Left lobe of liver (tissue), 2 donors: ENCODE measurements around the gene MPZL1. TPM values are rescaled to one million over a fixed set of nuclear protein-coding genes. Genes with fewer than 3 reads are reported as not detected.
A peak's percentile ranks its signal among the peaks of the same experiment; 100 is the strongest.

Experiments used
- ATAC-seq: fragments of 200-7000 bp; cut with Tn5 transposase; one replicate; pipeline ENCODE4 v1.9.1; 2020; ENCODE audit warnings: mild to moderate bottlenecking, moderate library complexity
- DNase-seq: peaks from one replicate; pipeline ENCODE4 v3.0.0-alpha.2; 2020; ENCODE audit warnings: low spot score
- total RNA-seq: library from RNA; stranded (reverse); gene quantifications from one replicate; pipeline ENCODE4 v1.2.1, GENCODE V29; 2021
- donor health status: DM: no; HTN: no; CAD: no; lungs with moderate emphysema.
- donor health status: DM: no; HTN: yes; CAD: no.

The MPZL1 gene
- total RNA-seq, 1 donor from 2014 or later: 17.8 TPM

- ATAC-seq (no peak), DNase-seq (no peak)
These were observed 52.9 kb downstream of the MPZL1 start for GRCh38 chr1:167774710-167775109.

GRCh38 chr1:167775178-167775577, 53.4 kb downstream of the MPZL1 start:
- no peak for DNase-seq

GRCh38 chr1:167776151-167776550, 54.4 kb downstream of the MPZL1 start:
- ATAC-seq (no peak), DNase-seq (no peak)

More at GRCh38 chr1:167775178-167775577, 53.4 kb downstream of the MPZL1 start:
- ATAC-seq: no peak

DNA sequence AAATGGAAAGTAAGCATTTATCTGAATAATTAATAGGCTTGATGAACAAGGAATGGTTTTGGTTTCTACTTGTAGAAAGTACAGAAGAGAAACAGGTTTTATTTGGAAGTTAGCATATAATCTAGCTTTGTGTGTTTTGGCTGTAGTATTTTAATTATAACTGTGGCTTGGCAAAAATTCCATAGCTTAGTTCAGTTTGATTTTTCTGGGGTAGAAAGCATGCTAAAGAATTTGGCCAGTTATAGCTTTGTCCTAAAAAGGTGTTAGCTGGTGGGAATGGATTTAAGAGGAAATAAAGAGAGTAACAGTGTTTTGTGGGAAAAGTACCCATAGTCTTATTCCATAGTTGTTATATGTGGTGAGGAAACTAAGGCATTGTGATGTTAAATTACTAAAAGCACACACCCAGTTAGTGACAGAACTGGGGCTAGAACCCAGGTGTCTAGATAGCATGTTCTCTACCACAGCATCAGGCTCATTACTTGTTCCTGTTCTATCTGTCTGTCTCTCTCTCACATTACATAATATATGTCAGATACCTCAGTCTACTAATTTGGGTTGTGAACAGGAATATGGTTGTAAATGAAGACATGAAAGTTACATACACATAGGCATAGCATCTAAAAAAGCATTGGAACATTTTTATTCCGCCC, 55.0 kb downstream of the MPZL1 start:
- no peak for ATAC-seq

GRCh38 chr1:167777269-167777650, 55.5 kb downstream of the MPZL1 start:
- DNase-seq (no peak), ATAC-seq (no peak)

More for the DNA sequence above, 55.0 kb downstream of the MPZL1 start:
- DNase-seq: no peak

- no peak for DNase-seq
- ATAC-seq: no peak
These were observed 59.8 kb downstream of the MPZL1 start for GRCh38 chr1:167781558-167781957.

DNA sequence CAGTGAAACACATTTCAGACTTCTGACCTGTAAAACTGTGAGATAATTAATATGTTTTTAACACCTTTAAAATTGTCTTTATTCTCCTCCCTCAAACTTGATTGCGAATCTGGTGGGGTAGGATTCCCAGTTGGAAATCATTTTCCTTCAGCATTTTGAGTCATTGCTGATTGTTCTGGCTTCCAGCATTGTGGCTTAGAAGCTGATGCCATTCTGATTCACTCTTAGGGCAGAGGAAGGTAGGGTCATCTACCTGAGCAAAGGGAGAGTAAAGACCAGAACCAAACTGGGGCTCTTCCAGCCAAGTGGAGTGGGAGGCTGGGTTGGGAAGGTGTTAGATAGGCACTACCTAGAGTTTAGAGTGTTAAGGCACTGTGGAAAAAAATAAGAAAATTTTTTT, 61.2 kb downstream of the MPZL1 start:
- ATAC-seq (no peak), DNase-seq (no peak)

DNA sequence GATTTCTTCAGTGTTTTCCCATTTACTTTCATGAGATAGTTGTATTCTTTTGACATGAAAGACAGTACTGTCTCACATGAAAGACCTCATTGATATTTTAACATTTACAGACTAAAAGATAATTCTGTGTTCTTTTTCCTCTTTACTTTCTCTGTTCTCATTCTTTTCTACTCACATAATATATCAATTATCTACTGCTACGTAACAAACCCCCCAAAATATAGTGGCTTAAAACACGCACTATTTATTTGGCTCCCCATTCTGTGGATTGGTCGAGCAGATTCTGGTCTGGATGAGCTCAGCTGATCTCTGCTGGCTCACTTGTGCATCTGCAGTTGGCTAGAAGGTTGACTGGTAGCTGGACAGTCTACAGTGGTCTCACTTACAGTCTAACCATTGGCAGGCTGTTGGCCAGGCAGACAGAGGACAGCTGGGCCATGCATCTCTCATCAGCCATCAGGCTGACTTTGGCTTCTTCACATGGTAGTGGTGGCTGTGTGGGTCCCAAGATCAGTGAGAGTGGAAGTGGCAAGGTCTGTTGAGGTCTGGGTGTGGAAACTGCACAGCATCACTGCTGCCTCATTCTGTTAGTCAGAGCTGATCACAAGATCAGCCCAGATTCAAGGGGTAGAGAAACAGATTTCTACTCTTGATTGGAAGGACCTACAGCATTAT, 63.2 kb downstream of the MPZL1 start:
- DNase-seq: no peak

DNA sequence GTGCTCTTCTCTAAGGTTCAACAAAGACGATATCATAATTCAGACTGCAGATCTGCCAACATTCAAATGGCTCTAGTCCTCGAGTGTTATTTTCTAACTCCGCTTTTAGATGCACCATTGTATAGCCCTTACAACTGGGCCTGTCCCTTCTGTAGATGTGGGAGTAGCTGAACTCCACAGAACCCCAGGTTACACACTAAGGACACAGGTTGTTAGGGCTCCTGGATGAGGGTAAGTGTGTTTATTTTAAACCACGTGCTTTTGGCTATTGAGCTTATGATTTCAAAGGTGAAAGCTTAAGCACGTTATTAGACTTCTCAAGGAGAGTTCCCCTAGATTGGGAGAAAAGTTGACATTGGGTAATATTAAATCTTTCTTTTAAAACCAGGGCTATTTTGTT, 64.7 kb downstream of the MPZL1 start:
- ATAC-seq (no peak), DNase-seq (no peak)

More for the DNA sequence above, 63.2 kb downstream of the MPZL1 start:
- no peak for ATAC-seq

GRCh38 chr1:167789501-167789900, 67.7 kb downstream of the MPZL1 start:
- DNase-seq: no peak
- no peak for ATAC-seq

GRCh38 chr1:167790117-167790516, 68.3 kb downstream of the MPZL1 start:
- ATAC-seq (no peak), DNase-seq (no peak)

DNA sequence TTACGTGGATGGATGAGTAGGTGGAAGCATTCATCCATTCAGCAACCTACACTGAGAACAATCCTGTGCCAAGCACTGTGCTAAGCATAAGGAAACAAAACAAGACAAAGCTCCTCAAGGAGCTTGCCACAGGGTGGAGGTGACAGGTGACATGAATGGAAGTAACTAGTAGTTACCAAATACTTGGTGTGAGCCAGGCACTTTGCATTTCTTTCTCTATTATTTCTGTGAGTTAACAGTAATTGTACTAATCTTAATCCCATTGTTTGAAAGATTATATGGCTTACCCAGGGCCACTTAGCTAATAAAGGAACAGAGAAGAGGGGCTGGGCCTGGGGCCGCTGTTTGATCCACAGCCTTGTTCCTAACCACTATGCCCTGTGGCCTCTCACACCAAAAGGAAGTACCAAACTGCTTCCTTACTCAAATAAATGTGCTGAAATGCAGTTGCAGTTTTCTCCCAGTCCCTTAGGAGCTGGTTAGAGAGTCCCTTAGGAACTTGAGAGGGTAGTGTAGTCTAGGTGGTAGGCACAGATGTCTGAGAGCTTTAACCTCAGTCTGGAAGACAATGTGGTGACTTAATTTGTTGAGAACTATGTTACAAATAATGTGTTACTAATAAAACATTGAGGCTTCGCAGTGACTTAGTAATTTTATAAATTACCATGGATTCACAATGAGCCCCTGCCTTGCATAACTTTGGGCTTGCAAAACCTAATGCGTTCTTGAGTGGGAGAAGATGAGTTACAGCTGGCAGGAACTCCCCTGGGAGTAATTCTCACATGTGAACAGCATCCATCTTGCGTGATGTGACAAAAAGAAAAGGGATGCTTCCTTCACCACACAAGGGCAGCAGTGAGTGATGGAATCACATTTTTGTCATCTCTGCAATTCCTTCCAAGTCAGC, 69.8 kb downstream of the MPZL1 start:
- ATAC-seq: no peak
- DNase-seq: no peak

GRCh38 chr1:167792188-167792565, 70.4 kb downstream of the MPZL1 start:
- no peak for ATAC-seq
- DNase-seq: no peak

- no peak for ATAC-seq
- DNase-seq: no peak
These were observed 72.3 kb downstream of the MPZL1 start for GRCh38 chr1:167794043-167794442.

DNA sequence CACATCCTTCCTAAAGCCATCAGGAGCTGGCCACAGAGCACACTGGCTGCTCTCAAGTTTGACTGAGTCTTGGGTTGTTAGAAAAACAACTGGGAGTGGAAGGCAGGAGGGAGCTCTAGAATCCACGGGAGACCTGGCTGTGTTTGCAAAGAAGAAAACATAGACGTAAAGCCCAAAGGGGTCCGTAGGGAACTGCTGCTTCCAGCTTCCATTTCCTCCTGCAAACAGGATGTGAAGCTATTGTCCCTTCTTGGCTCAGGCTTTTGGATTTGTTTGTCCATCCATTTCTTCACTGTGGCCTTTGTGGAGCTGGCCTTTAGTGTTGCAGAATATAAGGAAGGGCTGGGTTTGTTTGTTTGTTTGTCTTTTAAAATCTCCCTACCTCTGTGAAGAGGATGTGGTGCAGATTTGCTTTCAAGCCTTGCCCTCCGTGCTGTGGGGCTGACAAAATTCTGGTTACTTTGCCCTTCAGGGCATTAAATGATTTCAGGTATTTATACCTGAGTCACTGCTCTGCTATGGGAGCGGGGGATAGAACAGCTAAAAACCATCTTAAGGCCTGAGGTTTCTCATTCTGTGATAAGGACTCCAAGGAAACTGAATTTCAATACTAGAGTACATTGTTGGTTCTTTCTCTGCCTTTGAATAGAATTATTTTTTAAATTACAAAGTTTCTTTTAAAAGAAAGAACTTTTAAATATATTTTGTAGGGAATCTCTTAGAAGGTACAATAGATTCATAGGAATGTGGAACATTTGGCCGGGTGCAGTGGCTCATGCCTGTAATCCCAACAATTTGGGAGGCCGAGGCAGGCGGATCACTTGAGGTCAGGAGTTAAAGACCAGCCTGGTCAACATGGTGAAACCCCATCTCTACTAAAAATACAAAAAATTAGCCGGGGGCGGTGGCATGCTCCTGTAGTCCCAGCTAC, 74.3 kb downstream of the MPZL1 start:
- ATAC-seq (no peak), DNase-seq (no peak)

DNA sequence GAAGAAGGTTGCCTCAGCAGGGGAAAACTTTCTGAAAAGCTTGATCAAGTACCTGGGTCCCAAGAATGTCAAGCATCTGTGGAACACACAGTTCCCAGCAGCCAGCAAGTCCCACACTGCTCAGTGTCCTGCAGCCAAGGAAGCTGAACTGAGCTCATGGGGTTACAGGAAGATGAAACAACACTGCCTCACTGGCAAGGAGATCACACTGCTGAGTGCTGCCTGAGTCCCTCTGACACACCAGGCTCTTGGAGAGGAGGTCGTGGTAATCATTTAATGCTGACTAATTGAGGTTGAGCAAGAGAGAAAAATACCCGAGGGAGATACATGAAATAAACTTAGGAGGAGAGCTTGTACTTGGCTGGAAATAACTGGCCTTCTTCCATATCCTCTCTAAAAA, 75.2 kb downstream of the MPZL1 start:
- ATAC-seq (peak; percentile 82), DNase-seq (no peak)

- ATAC-seq (no peak), DNase-seq (no peak)
These were observed 77.2 kb downstream of the MPZL1 start for GRCh38 chr1:167798952-167799351.

DNA sequence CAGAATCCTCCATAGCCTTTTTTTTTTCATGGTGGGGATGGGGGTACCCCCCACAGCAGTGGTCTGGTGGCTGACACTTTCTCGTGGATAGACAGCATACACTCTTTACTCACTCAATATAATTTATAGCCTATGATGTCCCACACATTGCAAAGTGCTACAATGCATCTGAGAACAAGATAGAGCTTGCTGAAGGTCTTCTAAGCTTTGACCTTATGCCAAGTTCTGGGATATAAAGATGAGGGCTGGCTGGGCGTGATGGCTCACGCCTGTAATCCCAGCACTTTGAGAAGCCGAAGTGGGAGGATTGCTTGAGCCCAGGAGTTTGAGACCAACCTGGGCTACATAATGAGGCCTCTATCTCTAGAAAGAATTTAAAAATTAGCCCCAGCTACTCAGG, 78.0 kb downstream of the MPZL1 start:
- DNase-seq: no peak
- no peak for ATAC-seq

GRCh38 chr1:167800251-167800650, 78.5 kb downstream of the MPZL1 start:
- DNase-seq (no peak), ATAC-seq (no peak)

DNA sequence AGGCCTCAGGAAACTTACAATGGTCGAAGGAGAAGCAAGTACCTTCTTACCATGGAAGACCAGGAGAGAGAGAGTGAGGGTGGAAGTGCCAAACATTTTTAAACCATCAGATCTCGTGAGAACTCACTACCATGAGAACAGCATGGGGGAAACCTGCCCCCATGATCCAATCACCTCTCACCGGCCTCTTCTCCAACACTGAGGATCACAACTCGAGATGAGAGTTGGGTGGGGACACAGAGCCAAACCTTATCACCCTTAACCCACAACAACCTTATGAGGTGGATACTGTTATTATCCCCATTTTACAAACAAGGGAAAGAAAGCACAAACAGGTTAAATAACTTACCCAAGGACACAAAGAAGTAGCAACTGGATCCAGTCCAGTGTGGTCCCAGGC, 80.5 kb downstream of the MPZL1 start:
- DNase-seq: no peak
- no peak for ATAC-seq
